ENCODE measurements around the gene DECR2.

DECR2 gene

DNA sequence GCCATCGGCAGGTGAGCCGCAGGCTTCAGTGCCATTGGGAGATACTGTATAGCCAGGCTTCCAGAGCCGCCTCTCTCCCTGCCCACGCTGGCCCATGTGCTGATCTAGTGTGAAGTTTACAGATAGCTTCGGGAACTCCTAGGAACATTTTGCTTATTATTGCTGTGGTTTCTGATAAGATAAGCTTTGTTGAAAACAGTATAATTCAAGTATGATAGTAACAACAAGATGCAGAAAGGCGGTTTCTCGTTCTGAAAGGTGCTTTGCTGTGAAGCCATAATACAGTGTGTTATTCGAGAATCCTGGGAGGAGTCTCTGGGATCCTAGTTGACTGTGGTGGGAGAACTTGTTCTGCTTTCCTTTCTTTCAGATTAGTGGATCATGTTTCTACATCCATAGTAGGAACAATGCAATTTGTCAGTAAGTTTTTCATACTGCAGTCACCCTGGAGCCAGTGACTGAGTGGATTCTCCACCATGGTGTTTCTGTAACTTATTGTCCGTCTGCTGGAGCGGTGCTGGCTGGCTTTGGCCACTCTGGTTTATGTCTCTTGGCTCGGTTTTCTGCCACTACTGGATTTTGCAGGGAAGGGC is 55.3 kb downstream of the DECR2 start:
- no peak for DNase-seq (ENCODE audit: extremely low read depth, insufficient read length)
- TF ChIP-seq, protein P1, sequence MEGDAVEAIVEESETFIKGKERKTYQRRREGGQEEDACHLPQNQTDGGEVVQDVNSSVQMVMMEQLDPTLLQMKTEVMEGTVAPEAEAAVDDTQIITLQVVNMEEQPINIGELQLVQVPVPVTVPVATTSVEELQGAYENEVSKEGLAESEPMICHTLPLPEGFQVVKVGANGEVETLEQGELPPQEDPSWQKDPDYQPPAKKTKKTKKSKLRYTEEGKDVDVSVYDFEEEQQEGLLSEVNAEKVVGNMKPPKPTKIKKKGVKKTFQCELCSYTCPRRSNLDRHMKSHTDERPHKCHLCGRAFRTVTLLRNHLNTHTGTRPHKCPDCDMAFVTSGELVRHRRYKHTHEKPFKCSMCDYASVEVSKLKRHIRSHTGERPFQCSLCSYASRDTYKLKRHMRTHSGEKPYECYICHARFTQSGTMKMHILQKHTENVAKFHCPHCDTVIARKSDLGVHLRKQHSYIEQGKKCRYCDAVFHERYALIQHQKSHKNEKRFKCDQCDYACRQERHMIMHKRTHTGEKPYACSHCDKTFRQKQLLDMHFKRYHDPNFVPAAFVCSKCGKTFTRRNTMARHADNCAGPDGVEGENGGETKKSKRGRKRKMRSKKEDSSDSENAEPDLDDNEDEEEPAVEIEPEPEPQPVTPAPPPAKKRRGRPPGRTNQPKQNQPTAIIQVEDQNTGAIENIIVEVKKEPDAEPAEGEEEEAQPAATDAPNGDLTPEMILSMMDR (IDR thresholded peaks at IDR 0.05; ENCODE audit: insufficient read depth, low read length, poor library complexity, severe bottlenecking), result no peak
- H3K4me3 ChIP-seq (replicated peaks; ENCODE audit: low read depth, low read length), result no peak overlapping the region

DNA sequence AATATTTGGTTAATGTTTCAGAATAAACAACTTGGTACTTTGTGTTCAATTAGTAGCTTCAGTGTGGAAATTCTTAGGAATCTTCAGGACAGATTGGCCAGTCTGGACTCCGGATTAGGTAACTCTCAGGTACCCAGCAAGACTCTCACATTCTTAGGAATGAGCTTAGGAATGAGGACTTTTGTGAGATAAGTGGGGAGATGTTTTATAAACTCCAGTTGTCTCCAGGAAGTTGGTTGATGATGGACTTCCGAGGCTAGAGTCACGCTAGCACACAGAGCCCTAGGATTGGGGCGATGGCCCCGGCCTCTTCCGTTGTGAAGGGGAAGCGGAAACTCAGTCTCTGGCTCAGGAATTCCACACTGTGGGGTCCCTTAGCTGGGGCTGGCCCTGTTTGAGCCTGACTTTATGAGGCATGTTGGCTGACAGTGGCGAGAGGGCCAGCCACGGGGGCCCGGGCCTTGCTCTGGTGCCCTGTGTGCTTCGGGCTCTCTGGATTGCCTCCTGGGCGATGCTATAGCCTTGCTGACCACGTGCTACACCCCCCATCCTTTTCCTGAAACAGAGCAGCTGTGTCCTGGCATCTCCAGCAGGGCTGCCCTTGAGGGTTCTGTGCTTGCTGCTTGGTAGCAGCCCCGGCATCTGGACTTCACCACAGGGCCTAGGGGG is 56.2 kb downstream of the DECR2 start:
- DNase-seq (ENCODE audit: extremely low read depth, insufficient read length), result no peak
- Histone ChIP-seq H3K36me3 (ENCODE audit: control insufficient read depth, insufficient read depth, low read length) (no peaks in the 10 kb centered on the region; the same call in 1 of the 2 replicates), H3K4me3 (replicated peaks; ENCODE audit: low read depth, low read length) (no peak overlapping the region), H3K27me3 (replicated peaks; ENCODE audit: control insufficient read depth, insufficient read depth, low read length) (no peaks in the 10 kb centered on the region)
- TF ChIP-seq, protein P1 (IDR thresholded peaks at IDR 0.05; ENCODE audit: insufficient read depth, low read length, poor library complexity, severe bottlenecking), result no peak

More for the DNA sequence above, 55.3 kb downstream of the DECR2 start:
- no peaks in the 10 kb centered on the region for H3K27me3 ChIP-seq (replicated peaks; ENCODE audit: control insufficient read depth, insufficient read depth, low read length)
- no peaks in the 10 kb centered on the region for H3K36me3 ChIP-seq (ENCODE audit: control insufficient read depth, insufficient read depth, low read length)

DNA sequence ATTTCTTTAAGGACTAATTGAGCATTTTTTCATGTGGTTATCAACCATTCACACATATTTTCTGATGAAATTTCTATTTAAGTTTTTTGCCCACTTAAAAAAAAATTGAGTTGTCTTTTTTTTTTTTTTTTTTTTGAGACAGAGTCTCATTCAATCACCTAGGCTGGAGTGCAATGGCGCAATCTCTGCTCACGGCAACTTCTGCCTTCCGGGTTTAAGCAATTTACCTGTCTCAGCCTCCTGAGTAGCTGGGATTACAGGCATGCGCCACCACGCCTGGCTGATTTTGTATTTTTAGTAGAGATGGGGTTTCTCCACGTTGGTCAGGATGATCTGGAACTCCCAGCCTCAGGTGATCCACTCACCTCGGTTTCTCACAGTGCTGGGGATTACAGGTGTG is 58.1 kb downstream of the DECR2 start:
- TF ChIP-seq, protein P1 (IDR thresholded peaks at IDR 0.05; ENCODE audit: insufficient read depth, low read length, poor library complexity, severe bottlenecking), result no peak
- DNase-seq (ENCODE audit: extremely low read depth, insufficient read length), result no peak
- H3K27me3 ChIP-seq (replicated peaks; ENCODE audit: control insufficient read depth, insufficient read depth, low read length), result no peaks in the 10 kb centered on the region
- no peak overlapping the region for H3K4me3 ChIP-seq (replicated peaks; ENCODE audit: low read depth, low read length)
- H3K36me3 ChIP-seq (ENCODE audit: control insufficient read depth, insufficient read depth, low read length), result peaks cover 3% of the 10 kb centered on the region

DNA sequence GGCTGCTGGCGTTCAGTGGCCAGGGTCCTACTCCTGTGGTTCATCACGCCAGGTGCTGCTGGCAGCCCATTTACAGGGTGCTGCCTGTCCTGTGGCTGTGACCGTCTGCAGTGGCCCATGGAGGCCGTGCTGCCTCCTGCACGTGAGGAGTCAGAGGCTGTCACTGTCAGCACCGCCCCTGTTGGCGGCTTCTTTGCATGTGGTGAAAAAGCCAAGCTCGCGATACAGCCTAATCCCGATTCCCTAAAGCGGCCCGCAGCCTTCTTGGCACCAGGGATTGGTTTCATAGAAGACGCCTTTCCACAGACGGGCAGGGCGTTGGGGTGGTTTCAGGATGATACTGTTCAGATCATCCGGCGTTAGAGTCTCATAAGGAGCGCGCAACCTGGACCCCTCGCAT is 59.1 kb downstream of the DECR2 start:
- TF ChIP-seq, protein P1 (IDR thresholded peaks at IDR 0.05; ENCODE audit: insufficient read depth, low read length, poor library complexity, severe bottlenecking), result no peak
- DNase-seq (ENCODE audit: extremely low read depth, insufficient read length), result no peak
- Histone ChIP-seq H3K4me3 (replicated peaks; ENCODE audit: low read depth, low read length) (no peak overlapping the region), H3K36me3 (ENCODE audit: control insufficient read depth, insufficient read depth, low read length) (peaks cover 3% of the 10 kb centered on the region), H3K27me3 (replicated peaks; ENCODE audit: control insufficient read depth, insufficient read depth, low read length) (no peaks in the 10 kb centered on the region)
